ENCODE results near the gene LAMTOR3.

DNA sequence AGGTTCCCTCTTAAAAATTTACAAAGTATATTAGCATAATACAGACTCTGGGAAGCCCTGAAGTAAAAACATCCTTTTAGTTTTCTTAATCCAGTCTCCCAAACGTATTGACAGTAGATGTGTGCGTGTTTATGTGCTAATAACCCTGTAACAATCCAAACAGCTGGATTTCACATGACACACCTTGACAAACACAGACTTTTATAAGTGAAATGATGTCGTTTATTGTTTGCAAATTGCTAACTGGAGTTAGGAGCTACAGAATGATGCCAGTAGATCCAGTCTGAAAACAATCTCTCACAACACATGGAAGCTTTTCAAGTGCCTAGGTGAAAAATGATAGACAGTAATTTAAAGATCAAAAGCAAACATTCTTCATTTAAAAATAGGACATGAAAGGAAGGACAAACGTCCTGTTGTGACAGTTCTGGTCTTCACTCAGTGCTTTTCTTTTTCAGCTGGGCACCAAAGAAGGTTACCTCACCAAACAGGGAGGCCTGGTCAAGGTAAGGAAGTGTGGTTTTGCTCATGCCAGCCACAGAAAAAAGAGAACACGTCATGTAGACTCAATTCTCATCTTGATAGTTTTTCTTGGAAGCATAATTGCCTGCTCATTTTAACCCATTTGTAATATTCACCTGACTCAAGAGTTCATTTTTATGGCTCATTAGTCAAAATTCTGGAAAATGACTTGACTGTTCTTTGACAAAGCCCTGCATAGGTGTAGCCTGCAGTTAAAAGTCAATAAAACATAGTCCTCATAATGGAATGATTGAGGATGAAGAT, 32.9 kb downstream of the LAMTOR3 start:
- no peak for TF ChIP-seq SUZ12 (IDR thresholded peaks at IDR 0.05; ENCODE audit: extremely low read depth, insufficient read depth, insufficient read length)
- TF ChIP-seq YY1 (IDR thresholded peaks at IDR 0.05; ENCODE audit: insufficient read depth, insufficient read length): no peak
- no peak for TF ChIP-seq ZNF274 (IDR thresholded peaks at IDR 0.05; ENCODE audit: low read depth, low read length)

Data from NT2/D1 (cell line).